H9 (cell line): ENCODE results near the gene NHERF2. TPM values are rescaled to one million over a fixed set of nuclear protein-coding genes. Genes with fewer than 3 reads are reported as not detected.

Experiments
- DNase-seq: peaks from one replicate; pipeline ENCODE4 v3.0.0-alpha.2; 2017
- H2AFZ ChIP-seq: one replicate; pipeline ENCODE4 v1.6.1; 2013; ENCODE audit warnings: mild to moderate bottlenecking, low read length, control low read depth, moderate library complexity
- H2AK5ac ChIP-seq: 2 replicates; pipeline ENCODE4 v1.6.1; 2013; ENCODE audit warnings: low read length, control low read depth, mixed read lengths; ENCODE audit not compliant: insufficient read length
- H2BK120ac ChIP-seq: one replicate; pipeline ENCODE4 v1.6.1; 2013; ENCODE audit warnings: low read depth, mild to moderate bottlenecking, low read length, control low read depth, inconsistent platforms; ENCODE audit not compliant: poor library complexity, severe bottlenecking
- H2BK12ac ChIP-seq: 2 replicates; pipeline ENCODE4 v1.6.1; 2013; ENCODE audit warnings: low read length, control low read depth, mixed read lengths, low read depth; ENCODE audit not compliant: insufficient read length
- H2BK15ac ChIP-seq: 2 replicates; pipeline ENCODE4 v1.6.1; 2013; ENCODE audit warnings: low read depth, low read length, control low read depth
- H2BK20ac ChIP-seq: one replicate; pipeline ENCODE4 v1.6.1; 2013; ENCODE audit warnings: low read depth, mild to moderate bottlenecking, low read length, control low read depth, inconsistent platforms; ENCODE audit not compliant: poor library complexity, severe bottlenecking
- H2BK5ac ChIP-seq: 2 replicates; pipeline ENCODE4 v1.6.1; 2013; ENCODE audit warnings: low read length, control low read depth, mixed read lengths; ENCODE audit not compliant: insufficient read length
- H3K14ac ChIP-seq: 2 replicates; pipeline ENCODE4 v1.6.1; 2013; ENCODE audit warnings: low read length, control low read depth; ENCODE audit not compliant: insufficient read depth
- H3K18ac ChIP-seq: 2 replicates; pipeline ENCODE4 v1.6.1; 2013; ENCODE audit warnings: low read depth, mild to moderate bottlenecking, mixed read lengths, low read length, control low read depth; ENCODE audit not compliant: insufficient read length
- H3K23ac ChIP-seq: 2 replicates; pipeline ENCODE4 v1.6.1; 2013; ENCODE audit warnings: low read length, control low read depth, mixed read lengths, low read depth; ENCODE audit not compliant: insufficient read length
- H3K23me2 ChIP-seq: 2 replicates; pipeline ENCODE4 v1.6.1; 2013; ENCODE audit warnings: low read depth, mild to moderate bottlenecking, mixed read lengths, low read length, control low read depth; ENCODE audit not compliant: insufficient read length, poor library complexity, severe bottlenecking
- H3K27ac ChIP-seq: 2 replicates; pipeline ENCODE4 v1.5.1; 2013; ENCODE audit warnings: low read length, control low read depth, mixed read lengths, low read depth; ENCODE audit not compliant: insufficient read length
- H3K27me3 ChIP-seq: 2 replicates; pipeline ENCODE4 v1.6.1; 2013; ENCODE audit warnings: low read length, control low read depth, inconsistent platforms; ENCODE audit not compliant: insufficient read depth
- H3K4ac ChIP-seq: 2 replicates; pipeline ENCODE4 v1.6.1; 2013; ENCODE audit warnings: low read depth, mild to moderate bottlenecking, control low read depth, inconsistent platforms, low read length, moderate library complexity
- H3K4me1 ChIP-seq: 2 replicates; pipeline ENCODE4 v1.6.1; 2013; ENCODE audit warnings: low read length, control low read depth, inconsistent platforms; ENCODE audit not compliant: insufficient read depth
- H3K4me2 ChIP-seq: 2 replicates; pipeline ENCODE4 v1.6.1; 2013; ENCODE audit warnings: low read length, control low read depth, mixed read lengths; ENCODE audit not compliant: insufficient read length, insufficient read depth
- H3K56ac ChIP-seq: 2 replicates; pipeline ENCODE4 v1.6.1; 2013; ENCODE audit warnings: low read depth, mild to moderate bottlenecking, mixed read lengths, low read length, control low read depth; ENCODE audit not compliant: insufficient read length
- H3K79me1 ChIP-seq: 2 replicates; pipeline ENCODE4 v1.6.1; 2013; ENCODE audit warnings: low read depth, mild to moderate bottlenecking, moderate library complexity, low read length, control low read depth, inconsistent platforms; ENCODE audit not compliant: insufficient read depth, poor library complexity, severe bottlenecking
- H3K79me2 ChIP-seq: 2 replicates; pipeline ENCODE4 v1.6.1; 2013; ENCODE audit warnings: low read length, control low read depth, inconsistent platforms; ENCODE audit not compliant: insufficient read depth
- H3K9ac ChIP-seq: 2 replicates; pipeline ENCODE4 v1.6.1; 2013; ENCODE audit warnings: low read length, control low read depth, mixed read lengths; ENCODE audit not compliant: insufficient read length; ENCODE audit errors: extremely low read depth
- H3K9me3 ChIP-seq: one replicate; pipeline ENCODE4 v1.6.1; 2013; ENCODE audit warnings: low read depth, low read length, inconsistent platforms; ENCODE audit not compliant: control insufficient read depth
- H3T11ph ChIP-seq: one replicate; pipeline ENCODE4 v1.6.1; 2013; ENCODE audit warnings: mild to moderate bottlenecking, low read length, control low read depth, inconsistent platforms
- H4K20me1 ChIP-seq: one replicate; pipeline ENCODE4 v1.6.1; 2013; ENCODE audit not compliant: control insufficient read depth, insufficient read length, insufficient read depth
- H4K5ac ChIP-seq: 2 replicates; pipeline ENCODE4 v1.6.1; 2013; ENCODE audit warnings: low read depth, mild to moderate bottlenecking, mixed read lengths, low read length, control low read depth; ENCODE audit not compliant: insufficient read length
- H4K8ac ChIP-seq: replicated peaks from 2 replicates; pipeline ENCODE4 v1.6.1; 2013; ENCODE audit warnings: low read length, control low read depth, mixed read lengths, low read depth; ENCODE audit not compliant: insufficient read length
- H4K91ac ChIP-seq: 2 replicates; pipeline ENCODE4 v1.6.1; 2013; ENCODE audit warnings: low read depth, mild to moderate bottlenecking, moderate library complexity, mixed read lengths, low read length, control low read depth; ENCODE audit not compliant: insufficient read length
- H3K27ac Mint-ChIP-seq, 3 experiments: 2 replicates in 2 of 3; 3 replicates in 1 of 3; pipeline ENCODE4 v1.8.0; 2020 to 2021; ENCODE audit warnings: mixed read lengths in 3 of 3, mild to moderate bottlenecking in 1 of 3, moderate library complexity in 1 of 3
- H3K27me3 Mint-ChIP-seq: 2 replicates; pipeline ENCODE4 v1.8.0; 2021; ENCODE audit warnings: low read depth, mild to moderate bottlenecking, moderate library complexity, mixed read lengths
- H3K36me3 Mint-ChIP-seq, 3 experiments: 2 replicates in 2 of 3; 3 replicates in 1 of 3; pipeline ENCODE4 v1.8.0; 2020 to 2021; ENCODE audit warnings: low read depth in 3 of 3, mixed read lengths in 3 of 3; ENCODE audit not compliant: insufficient read depth in 1 of 3
- H3K4me1 Mint-ChIP-seq, 2 experiments: 2 replicates each; pipeline ENCODE4 v1.8.0; 2020; ENCODE audit warnings: mixed read lengths in 2 of 2
- H3K4me3 Mint-ChIP-seq, 2 experiments: 2 replicates in 1 of 2; 3 replicates in 1 of 2; pipeline ENCODE4 v1.8.0; 2020 to 2021; ENCODE audit warnings: mild to moderate bottlenecking in 2 of 2, mixed read lengths in 2 of 2, moderate library complexity in 1 of 2
- H3K9me3 Mint-ChIP-seq, 2 experiments: 2 replicates in 1 of 2; 3 replicates in 1 of 2; pipeline ENCODE4 v1.8.0; 2020; ENCODE audit warnings: mild to moderate bottlenecking in 2 of 2, mixed read lengths in 2 of 2, moderate library complexity in 1 of 2
- WGBS: extraction: QIAGEN DNeasy Blood & Tissue Kit; methylation state at CpG from one replicate; pipeline ENCODE4 v1.1.7; 2013; ENCODE audit warnings: missing lambda C conversion rate, low lambda C conversion rate, mixed read lengths; ENCODE audit not compliant: insufficient read length; ENCODE audit errors: extremely low coverage; 5-methylcytosine and 5-hydroxymethylcytosine counted together
- total RNA-seq: library from RNA; stranded (reverse); gene quantifications from 2 replicates; pipeline ENCODE4 v1.2.1, GENCODE V29; 2021
- TF ChIP-seq, protein P1 (sequence below): fragments of 200-600 bp; sonication (generic); conservative IDR thresholded peaks from 3 replicates; pipeline ENCODE4 v1.8.0; 2021; ENCODE audit warnings: antibody characterized with exemption, mild to moderate bottlenecking

Gene NHERF2
- total RNA-seq, 1 experiment from 2014 or later: 15.3 TPM

DNA sequence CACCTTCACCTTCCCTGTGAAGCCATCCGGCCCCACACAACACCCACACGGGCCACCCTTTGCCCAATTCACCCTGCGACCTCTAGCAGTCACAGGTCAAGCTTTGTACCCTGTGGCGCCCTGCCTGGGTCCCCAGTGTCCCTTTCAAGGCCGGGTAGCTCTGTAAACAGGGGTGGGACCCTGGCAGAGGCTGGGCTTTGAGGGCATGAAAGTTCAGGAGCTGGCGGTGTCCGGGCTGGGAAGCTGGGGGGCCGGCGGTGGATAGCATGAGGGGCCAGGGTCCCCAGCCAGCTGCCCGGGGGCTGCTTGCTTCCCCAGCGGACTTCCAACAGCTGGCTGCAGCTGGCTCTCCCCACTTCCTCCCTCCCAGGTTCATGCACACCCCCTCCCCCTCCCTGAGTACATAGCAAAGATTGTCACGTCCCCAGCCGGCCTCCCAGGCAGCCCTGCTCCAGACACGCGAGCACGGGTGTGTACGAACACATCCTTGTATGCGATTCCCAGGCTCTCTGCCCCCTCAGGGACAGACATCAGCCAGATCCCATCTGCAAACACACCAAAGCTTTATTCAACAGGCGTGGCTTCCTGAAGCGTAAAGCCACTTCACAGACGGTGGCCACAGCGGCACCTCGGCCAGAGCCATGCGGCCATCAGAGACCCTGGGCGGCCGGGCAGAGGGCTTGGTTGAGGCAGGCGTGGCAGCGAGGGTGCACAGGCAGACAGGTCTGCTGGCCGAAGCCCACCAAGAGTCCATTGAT lies 12.8 kb downstream of the NHERF2 start:
- Histone ChIP-seq H4K20me1 (no peaks in the 10 kb centered on the region), H3K9me3 (no peaks in the 10 kb centered on the region), H3K4me1 (no peaks in the 10 kb centered on the region), H3K56ac (no peak overlapping the region), H2BK20ac (no peak overlapping the region), H3K79me1 (no peaks in the 10 kb centered on the region), H3K23ac (no peak overlapping the region), H3T11ph (no peak overlapping the region), H4K91ac (no peak overlapping the region), H3K18ac (no peak overlapping the region), H3K9ac (no peak overlapping the region), H3K4ac (no peak overlapping the region), H2BK12ac (no peak overlapping the region), H3K14ac (no peak overlapping the region; the same call in 1 of the 2 replicates), H2BK5ac (no peak overlapping the region), H3K27me3 (no peaks in the 10 kb centered on the region), H3K79me2 (no peaks in the 10 kb centered on the region), H4K5ac (no peak overlapping the region), H2BK15ac (no peak overlapping the region), H2BK120ac (no peak overlapping the region), H3K4me2 (no peak overlapping the region), H3K27ac (no peak overlapping the region), H4K8ac (no peak overlapping the region), H2AFZ (no peak overlapping the region), H3K23me2 (no peaks in the 10 kb centered on the region), H2AK5ac (no peak overlapping the region)
- Mint-ChIP-seq H3K4me1 (peaks cover 4 to 11% of the 10 kb centered on the region in 2 experiments; a peak in 3 of 4 replicates), H3K27me3 (no peaks in the 10 kb centered on the region), H3K27ac (peak overlapping the region in 2 of 3 experiments; percentile 79 to 95; a peak in 4 of 7 replicates), H3K36me3 (peaks cover 0 to 5% (median 2%) of the 10 kb centered on the region in 3 experiments; a peak in 5 of 7 replicates), H3K9me3 (no peaks in the 10 kb centered on the region), H3K4me3 (peak overlapping the region in 1 of 2 experiments; percentile 34; a peak in 1 of 5 replicates)
- TF ChIP-seq, protein P1, sequence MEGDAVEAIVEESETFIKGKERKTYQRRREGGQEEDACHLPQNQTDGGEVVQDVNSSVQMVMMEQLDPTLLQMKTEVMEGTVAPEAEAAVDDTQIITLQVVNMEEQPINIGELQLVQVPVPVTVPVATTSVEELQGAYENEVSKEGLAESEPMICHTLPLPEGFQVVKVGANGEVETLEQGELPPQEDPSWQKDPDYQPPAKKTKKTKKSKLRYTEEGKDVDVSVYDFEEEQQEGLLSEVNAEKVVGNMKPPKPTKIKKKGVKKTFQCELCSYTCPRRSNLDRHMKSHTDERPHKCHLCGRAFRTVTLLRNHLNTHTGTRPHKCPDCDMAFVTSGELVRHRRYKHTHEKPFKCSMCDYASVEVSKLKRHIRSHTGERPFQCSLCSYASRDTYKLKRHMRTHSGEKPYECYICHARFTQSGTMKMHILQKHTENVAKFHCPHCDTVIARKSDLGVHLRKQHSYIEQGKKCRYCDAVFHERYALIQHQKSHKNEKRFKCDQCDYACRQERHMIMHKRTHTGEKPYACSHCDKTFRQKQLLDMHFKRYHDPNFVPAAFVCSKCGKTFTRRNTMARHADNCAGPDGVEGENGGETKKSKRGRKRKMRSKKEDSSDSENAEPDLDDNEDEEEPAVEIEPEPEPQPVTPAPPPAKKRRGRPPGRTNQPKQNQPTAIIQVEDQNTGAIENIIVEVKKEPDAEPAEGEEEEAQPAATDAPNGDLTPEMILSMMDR: no peak
- no peak for DNase-seq
- no CpG with 5 or more reads among the region's 29 CpGs for WGBS
